Measurements from ENCODE around the gene SHROOM2. TPM values are rescaled to one million over a fixed set of nuclear protein-coding genes. Genes with fewer than 3 reads are reported as not detected.

Gene SHROOM2
- total and polyA plus RNA-seq, 9 of the 15 experiments (the other 6 are each of a cell fraction or from before 2014, with no cell fraction given): not detected

- ChIA-PET CTCF (ENCODE audit: low intra/inter-chr PET ratio) (no interaction called here), POLR2A (no interaction called here)
- Histone ChIP-seq H4K20me1 (replicated peaks; ENCODE audit: control insufficient read depth, insufficient read depth, low read length) (no peaks in the 10 kb centered on the region), H3K9ac (ENCODE audit: insufficient read depth in 1 of 2, low read depth in 2 of 2, low read length in 2 of 2) (no peak overlapping the region), H3K36me3 (ENCODE audit: control insufficient read depth, insufficient read depth, low read length) (no peaks in the 10 kb centered on the region), H3K9me1 (ENCODE audit: control insufficient read depth, insufficient read depth, low read length) (no peaks in the 10 kb centered on the region), H2AFZ (ENCODE audit: low read depth, low read length) (no peak overlapping the region), H3K4me1 (replicated peaks in 1 of 2; ENCODE audit: control insufficient read depth in 2 of 2, insufficient read depth in 2 of 2, low read length in 2 of 2) (no peaks in the 10 kb centered on the region), H3K79me2 (ENCODE audit: control insufficient read depth, insufficient read depth, low read length) (no peaks in the 10 kb centered on the region), H3K4me2 (ENCODE audit: insufficient read depth, low read length) (no peak overlapping the region), H3K4me3 (no peak overlapping the region), H3K27me3 (ENCODE audit: control insufficient read depth in 2 of 2, insufficient read depth in 2 of 2, low read length in 2 of 2) (peaks cover 2 to 24% of the 10 kb centered on the region in 2 experiments; a peak in 3 of 5 replicates), H3K9me3 (replicated peaks; ENCODE audit: control insufficient read depth, insufficient read depth, low read depth, low read length) (no peaks in the 10 kb centered on the region), H3K27ac (ENCODE audit: extremely low read depth, low read depth, low read length) (no peak overlapping the region)
- FAIRE-seq (no peak), ATAC-seq (no peak), DNase-seq (ENCODE audit: extremely low read depth in 1 of 4, low spot score in 3 of 4) (no peak)
- intact Hi-C loops (cut with micrococcal nuclease) (no loop called here), in situ Hi-C loops (cut with MboI) (no loop called here)
- TF ChIP-seq, protein P1, sequence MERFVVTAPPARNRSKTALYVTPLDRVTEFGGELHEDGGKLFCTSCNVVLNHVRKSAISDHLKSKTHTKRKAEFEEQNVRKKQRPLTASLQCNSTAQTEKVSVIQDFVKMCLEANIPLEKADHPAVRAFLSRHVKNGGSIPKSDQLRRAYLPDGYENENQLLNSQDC (CRISPR knock-in tag; IDR thresholded peaks at IDR 0.05): no peak
- TF ChIP-seq RB1 (IDR thresholded peaks at IDR 0.05; ENCODE audit: low read depth) (no peak), HCFC1 (IDR thresholded peaks at IDR 0.05; ENCODE audit: low read depth, low read length) (no peak), SLC30A9 (CRISPR knock-in tag; IDR thresholded peaks at IDR 0.05) (no peak), ZNF717 (CRISPR knock-in tag; IDR thresholded peaks at IDR 0.05) (no peak), RERE (CRISPR knock-in tag; IDR thresholded peaks at IDR 0.05; ENCODE audit: borderline replicate concordance) (no peak)
- BruUV-seq (replicated peaks): no TSS peak
- 0% methylated on average over 6 of the region's 7 CpGs for WGBS (ENCODE audit: insufficient coverage, low coverage, missing lambda C conversion rate)
Observed at GRCh38 chrX:9862953-9863352, 76.7 kb downstream of the SHROOM2 start.
